Thyroid gland (tissue), 4 donors: ENCODE measurements around the gene DUSP7. TPM values are rescaled to one million over a fixed set of nuclear protein-coding genes. Genes with fewer than 3 reads are reported as not detected.

Source experiments
- DNase-seq, 2 donors: peaks; one replicate each; pipeline ENCODE4 v3.0.0-alpha.2; 2019
- H3K27ac ChIP-seq, 3 donors: fragments of 200-600 bp; sonication (generic); 1 replicate in 2 of 3; 2 replicates in 1 of 3; pipeline ENCODE4 v1.5.1; 2016 to 2019; ENCODE audit warnings: mild to moderate bottlenecking in 1 of 3, moderate library complexity in 1 of 3
- H3K27me3 ChIP-seq: fragments of 200-600 bp; sonication (generic); one replicate; pipeline ENCODE4 v1.5.1; 2019
- H3K36me3 ChIP-seq, 2 donors: fragments of 200-600 bp; sonication (generic); one replicate each; pipeline ENCODE4 v1.5.1; 2016 to 2019
- H3K4me1 ChIP-seq, 2 donors: fragments of 200-600 bp; sonication (generic); one replicate each; pipeline ENCODE4 v1.5.1; 2017 to 2019
- H3K4me3 ChIP-seq, 3 donors: fragments of 200-600 bp; sonication (generic); replicated peaks in 1 of 3; 1 replicate in 2 of 3; 2 replicates in 1 of 3; pipeline ENCODE4 v1.5.1; 2016; ENCODE audit warnings: mild to moderate bottlenecking in 1 of 3
- H3K9me3 ChIP-seq: fragments of 200-600 bp; sonication (generic); one replicate; pipeline ENCODE4 v1.5.1; 2017
- CTCF ChIP-seq, 6 experiments: fragments of 200-600 bp in 3 of 6; fragments of 450-650 bp in 3 of 6; sonication (generic) in 3 of 6; IDR thresholded peaks; one replicate each; pipeline ENCODE4 v1.5.1; 2016 to 2019; ENCODE audit warnings: antibody characterized with exemption in 6 of 6, mild to moderate bottlenecking in 2 of 6, inconsistent platforms in 1 of 6, moderate library complexity in 1 of 6
- POLR2A ChIP-seq, 2 donors: fragments of 450-650 bp; IDR thresholded peaks; one replicate each; pipeline ENCODE4 v1.6.1; 2017; ENCODE audit warnings: antibody characterized with exemption in 2 of 2, mild to moderate bottlenecking in 2 of 2, moderate library complexity in 1 of 2
- WGBS, 2 donors: methylation state at CpG; one replicate each; pipeline ENCODE4 v1.1.5; 2017; 5-methylcytosine and 5-hydroxymethylcytosine counted together
- intact Hi-C: fragments of 100-400 bp; cut with DNase I; formaldehyde crosslinking; loops from one replicate; pipeline ENCODE4 v1.15.1; 2023
- total RNA-seq, 4 donors: library from RNA; depleted of rRNA; stranded (reverse); fragments of >200 nt; gene quantifications; one replicate each; pipeline ENCODE4 v1.2.3, GENCODE V29; 2016

Gene DUSP7
- total RNA-seq, 4 donors from 2014 or later = 6.9 to 10.6 (median 10.4) TPM

DNA sequence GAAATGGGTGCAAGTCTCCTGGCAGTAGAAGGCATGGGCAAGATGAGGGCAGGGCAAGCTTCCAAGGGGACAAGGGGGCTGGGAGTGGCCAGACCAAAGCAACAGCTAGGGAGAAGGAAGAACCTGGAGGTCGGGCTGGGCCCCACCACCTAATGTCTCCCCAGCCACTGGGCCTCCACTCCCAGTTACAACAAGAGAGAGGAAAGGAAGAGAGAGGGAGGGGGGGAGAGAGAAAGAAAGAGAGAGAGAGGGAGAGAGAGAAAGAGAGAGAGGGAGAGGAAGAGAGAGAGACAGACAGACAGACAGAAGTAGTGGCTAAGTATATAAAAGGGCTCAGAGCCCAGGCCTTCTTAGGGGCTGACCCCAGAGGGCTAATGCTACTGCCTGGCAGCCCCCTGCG, 6.9 kb downstream of the DUSP7 start:
- TF ChIP-seq CTCF (IDR thresholded peaks at IDR 0.05) (no peak), POLR2A (IDR thresholded peaks at IDR 0.05) (no peak)
- no peaks in the 10 kb centered on the region for H3K27me3 ChIP-seq
- intact Hi-C loops = no loop called here
- 83% methylated on average over 2 of the region's 2 CpGs for WGBS, 2 donors
- H3K27ac ChIP-seq = no peak overlapping the region
- peaks cover 22 to 67% of the 10 kb centered on the region in 2 donors for H3K4me1 ChIP-seq
- no peak overlapping the region for H3K4me3 ChIP-seq
- no peaks in the 10 kb centered on the region for H3K9me3 ChIP-seq
- no peak for DNase-seq
- H3K36me3 ChIP-seq = peaks cover 17 to 35% of the 10 kb centered on the region in 2 donors

DNA sequence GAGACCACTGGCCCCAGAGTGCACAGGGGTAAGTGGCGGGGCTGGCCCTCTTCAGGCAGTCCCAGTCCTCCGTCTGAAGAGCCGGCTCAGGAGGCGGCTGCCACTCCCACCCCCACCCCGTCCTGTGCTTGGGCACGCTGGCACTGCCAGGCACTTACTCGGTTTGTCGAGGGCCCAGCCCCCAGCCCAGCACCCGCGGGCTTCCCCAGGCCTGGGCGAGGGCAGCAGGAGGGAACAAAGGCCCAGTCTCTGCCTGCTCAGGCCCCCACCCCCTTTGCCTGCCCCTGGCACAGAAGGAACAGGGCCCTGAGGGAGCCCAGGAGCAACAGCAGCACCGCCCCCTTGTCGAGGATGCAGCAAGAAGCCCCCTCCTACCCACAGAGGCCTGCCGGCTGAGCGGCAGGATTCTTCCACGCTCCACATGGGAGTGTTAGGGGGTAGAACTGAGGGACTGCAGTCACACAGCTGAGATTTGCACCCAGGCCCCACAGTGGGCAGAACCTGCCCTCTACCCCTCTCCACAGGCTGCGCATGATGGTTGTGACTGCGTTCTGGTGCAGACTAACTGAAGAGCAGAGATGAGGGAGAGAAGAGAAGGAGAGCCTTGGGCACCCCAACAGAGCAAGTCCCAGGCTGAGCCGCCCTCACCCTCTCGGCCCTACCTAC, 8.9 kb downstream of the DUSP7 start:
- H3K36me3 ChIP-seq = peaks cover 17 to 31% of the 10 kb centered on the region in 2 donors
- H3K27me3 ChIP-seq = no peaks in the 10 kb centered on the region
- peak overlapping the region in 1 of 3 donors; percentile 28 for H3K27ac ChIP-seq
- TF ChIP-seq CTCF (IDR thresholded peaks at IDR 0.05) (no peak), POLR2A (IDR thresholded peaks at IDR 0.05) (no peak)
- intact Hi-C loops = no loop called here
- no peak overlapping the region for H3K4me3 ChIP-seq
- WGBS, 2 donors = 60 to 77% methylated on average over 7 to 15 of the region's 20 CpGs
- no peaks in the 10 kb centered on the region for H3K9me3 ChIP-seq
- H3K4me1 ChIP-seq = peaks cover 13 to 47% of the 10 kb centered on the region in 2 donors
- DNase-seq = peak; percentile 47 to 73

- H3K9me3 ChIP-seq = no peaks in the 10 kb centered on the region
- WGBS, 2 donors = 85 to 86% methylated on average over 7 of the region's 7 CpGs
- H3K36me3 ChIP-seq = peaks cover 17 to 30% of the 10 kb centered on the region in 2 donors
- peaks cover 13 to 42% of the 10 kb centered on the region in 2 donors for H3K4me1 ChIP-seq
- intact Hi-C loops = no loop called here
- TF ChIP-seq CTCF (IDR thresholded peaks at IDR 0.05) = no peak
- TF ChIP-seq POLR2A (IDR thresholded peaks at IDR 0.05) = no peak
- DNase-seq = no peak
- no peaks in the 10 kb centered on the region for H3K27me3 ChIP-seq
- H3K27ac ChIP-seq = peak overlapping the region in 2 of 3 donors; percentile 13 to 28
- no peak overlapping the region for H3K4me3 ChIP-seq
These were observed 9.5 kb downstream of the DUSP7 start for GRCh38 chr3:52046902-52047239.

DNA sequence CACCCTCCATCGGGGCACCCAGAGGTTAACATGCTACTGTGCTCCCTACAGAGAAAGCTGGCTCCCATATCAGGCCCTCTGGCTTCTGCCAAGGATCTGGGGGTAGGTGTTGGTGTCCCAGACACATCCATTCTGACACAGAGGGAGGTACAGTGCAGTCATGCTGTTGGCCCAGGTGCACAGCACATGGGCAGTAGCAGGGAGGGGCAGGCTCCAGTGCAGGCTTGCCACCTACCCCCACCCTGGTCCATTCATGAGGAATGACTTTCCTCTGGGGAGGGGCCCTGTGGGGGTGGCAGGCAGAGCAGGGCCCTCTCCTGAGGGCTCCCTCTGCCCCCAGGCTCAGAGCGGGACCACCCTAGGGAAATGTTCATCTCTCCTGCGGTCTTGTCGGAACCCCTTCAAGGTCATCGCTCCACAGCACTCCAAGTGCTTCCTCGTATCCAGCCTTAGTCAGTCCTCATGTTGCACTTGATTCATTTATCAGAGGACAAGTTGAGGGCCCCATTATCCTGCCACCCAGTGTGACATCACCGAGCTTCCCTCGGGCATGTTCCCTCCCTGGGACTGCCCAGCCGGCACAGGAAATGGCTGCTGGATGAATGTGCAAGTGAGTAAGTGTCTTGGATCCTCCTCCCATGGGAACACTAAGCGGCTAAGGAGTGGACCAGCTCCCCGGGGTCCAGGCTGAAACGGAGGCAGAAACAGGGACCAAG, 10.0 kb downstream of the DUSP7 start:
- no peaks in the 10 kb centered on the region for H3K9me3 ChIP-seq
- H3K4me3 ChIP-seq = no peak overlapping the region
- peaks cover 13 to 37% of the 10 kb centered on the region in 2 donors for H3K4me1 ChIP-seq
- no peak for DNase-seq
- H3K27ac ChIP-seq = peak overlapping the region in 1 of 3 donors; percentile 13
- intact Hi-C loops = no loop called here
- 80 to 87% methylated on average over 11 to 12 of the region's 12 CpGs for WGBS, 2 donors
- peaks cover 15 to 24% of the 10 kb centered on the region in 2 donors for H3K36me3 ChIP-seq
- no peak for TF ChIP-seq POLR2A (IDR thresholded peaks at IDR 0.05)
- no peak for TF ChIP-seq CTCF (IDR thresholded peaks at IDR 0.05)
- H3K27me3 ChIP-seq = no peaks in the 10 kb centered on the region
